Thoracic aorta (tissue), 2 donors: ENCODE measurements around the gene PITPNM1. TPM values are rescaled to one million over a fixed set of nuclear protein-coding genes. Genes with fewer than 3 reads are reported as not detected.

Experiments used
- ATAC-seq: fragments of 150-250 bp; one replicate; pipeline ENCODE4 v1.8.0; 2017; ENCODE audit warnings: low read depth; ENCODE audit not compliant: insufficient number of reproducible peaks, low FRiP score
- DNase-seq: peaks from one replicate; pipeline ENCODE4 v3.0.0-alpha.2; 2020; ENCODE audit warnings: low spot score
- H3K27ac ChIP-seq, 2 donors: fragments of 200-600 bp; sonication (generic); 1 replicate in 1 of 2; 2 replicates in 1 of 2; pipeline ENCODE4 v1.5.1; 2016; ENCODE audit warnings: mild to moderate bottlenecking in 2 of 2, moderate library complexity in 2 of 2
- H3K27me3 ChIP-seq: fragments of 200-600 bp; sonication (generic); replicated peaks from 2 replicates; pipeline ENCODE4 v1.6.0; 2016; ENCODE audit warnings: mild to moderate bottlenecking; ENCODE audit not compliant: insufficient read depth
- H3K36me3 ChIP-seq: fragments of 200-600 bp; sonication (generic); one replicate; pipeline ENCODE4 v1.5.1; 2016
- H3K4me1 ChIP-seq, 2 donors: fragments of 200-600 bp; sonication (generic); 1 replicate in 1 of 2; 2 replicates in 1 of 2; pipeline versions ENCODE4 v1.5.1 to v1.6.0; 2016; ENCODE audit warnings: low read depth in 2 of 2, mild to moderate bottlenecking in 1 of 2; ENCODE audit not compliant: control insufficient read depth in 1 of 2
- H3K4me3 ChIP-seq: fragments of 200-600 bp; sonication (generic); 2 replicates; pipeline ENCODE4 v1.5.1; 2016; ENCODE audit warnings: mild to moderate bottlenecking
- H3K9me3 ChIP-seq: fragments of 200-600 bp; sonication (generic); 2 replicates; pipeline ENCODE4 v1.5.1; 2016
- total RNA-seq, 2 donors: library from RNA; depleted of rRNA; stranded (reverse); fragments of >200 nt; gene quantifications; one replicate each; pipeline versions ENCODE4 v1.1.0 to v1.2.3, GENCODE V29; 2016
- TF ChIP-seq, protein P1 (sequence below): fragments of 200-600 bp; sonication (generic); IDR thresholded peaks from one replicate; pipeline ENCODE4 v1.5.1; 2019; ENCODE audit warnings: antibody characterized with exemption

The PITPNM1 gene
- total RNA-seq, 2 donors from 2014 or later = 27.1 to 32.5 TPM

DNA sequence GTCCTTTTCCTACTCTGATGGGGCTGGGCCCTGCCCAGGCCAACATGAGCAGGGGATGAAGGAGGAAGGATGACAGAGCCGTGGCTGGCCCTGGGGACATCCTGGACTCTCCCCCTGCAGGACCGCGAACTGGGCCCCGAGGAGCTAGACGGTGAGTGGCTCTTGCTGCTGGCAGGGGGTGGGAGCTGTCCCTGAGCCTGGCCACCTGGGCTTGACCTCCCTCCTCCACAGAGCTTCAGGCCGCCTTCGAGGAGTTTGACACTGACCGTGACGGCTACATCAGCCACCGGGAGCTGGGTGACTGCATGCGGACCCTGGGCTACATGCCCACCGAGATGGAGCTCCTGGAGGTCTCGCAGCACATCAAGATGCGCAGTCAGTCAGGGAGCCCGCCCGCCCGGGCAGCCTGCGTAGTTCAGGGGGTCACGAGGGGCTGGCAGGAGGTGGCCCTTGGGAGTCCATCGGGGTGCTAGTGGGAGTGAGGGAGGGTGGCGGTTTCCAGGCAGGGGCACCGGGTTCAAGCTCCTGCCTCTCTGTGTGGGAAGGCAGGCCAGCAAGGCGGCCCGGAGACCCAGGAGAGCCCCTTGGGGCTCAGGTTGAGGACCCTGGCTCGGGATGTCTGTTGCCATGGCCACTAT is 49.0 kb downstream of the PITPNM1 start:
- H3K36me3 ChIP-seq = no peaks in the 10 kb centered on the region
- no peak overlapping the region for H3K27ac ChIP-seq
- ATAC-seq = no peak
- H3K9me3 ChIP-seq = no peaks in the 10 kb centered on the region
- H3K4me1 ChIP-seq = no peaks in the 10 kb centered on the region
- TF ChIP-seq, protein P1, sequence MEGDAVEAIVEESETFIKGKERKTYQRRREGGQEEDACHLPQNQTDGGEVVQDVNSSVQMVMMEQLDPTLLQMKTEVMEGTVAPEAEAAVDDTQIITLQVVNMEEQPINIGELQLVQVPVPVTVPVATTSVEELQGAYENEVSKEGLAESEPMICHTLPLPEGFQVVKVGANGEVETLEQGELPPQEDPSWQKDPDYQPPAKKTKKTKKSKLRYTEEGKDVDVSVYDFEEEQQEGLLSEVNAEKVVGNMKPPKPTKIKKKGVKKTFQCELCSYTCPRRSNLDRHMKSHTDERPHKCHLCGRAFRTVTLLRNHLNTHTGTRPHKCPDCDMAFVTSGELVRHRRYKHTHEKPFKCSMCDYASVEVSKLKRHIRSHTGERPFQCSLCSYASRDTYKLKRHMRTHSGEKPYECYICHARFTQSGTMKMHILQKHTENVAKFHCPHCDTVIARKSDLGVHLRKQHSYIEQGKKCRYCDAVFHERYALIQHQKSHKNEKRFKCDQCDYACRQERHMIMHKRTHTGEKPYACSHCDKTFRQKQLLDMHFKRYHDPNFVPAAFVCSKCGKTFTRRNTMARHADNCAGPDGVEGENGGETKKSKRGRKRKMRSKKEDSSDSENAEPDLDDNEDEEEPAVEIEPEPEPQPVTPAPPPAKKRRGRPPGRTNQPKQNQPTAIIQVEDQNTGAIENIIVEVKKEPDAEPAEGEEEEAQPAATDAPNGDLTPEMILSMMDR = no peak
- H3K27me3 ChIP-seq = no peaks in the 10 kb centered on the region
- no peak for DNase-seq
- H3K4me3 ChIP-seq = no peak overlapping the region

DNA sequence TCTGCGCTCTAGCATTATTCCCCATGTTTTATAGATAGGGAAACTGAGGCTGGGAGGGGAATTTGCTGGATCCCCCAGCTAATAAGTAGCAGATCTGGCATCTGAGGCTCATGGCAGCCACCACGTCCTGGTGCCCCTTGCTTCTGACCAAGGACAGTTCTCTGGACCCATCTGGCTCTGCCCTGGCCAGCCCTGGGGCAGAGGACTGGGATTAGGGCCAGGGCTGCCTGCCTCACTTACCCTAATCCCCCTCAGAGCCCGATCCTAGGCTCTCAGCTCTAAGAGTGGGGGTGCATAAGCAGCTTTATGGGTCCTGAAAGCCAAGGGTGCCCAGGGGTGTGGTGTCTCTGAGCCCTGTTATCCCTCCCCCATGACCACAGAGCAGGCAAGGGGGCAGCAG is 50.1 kb downstream of the PITPNM1 start, which contains the start of gene CABP4:
CABP4 (plus strand) TSS at position 301 of the 400 bp plus-strand sequence; CDS start at position 371, 70 bp downstream.
- H3K4me3 ChIP-seq = no peak within 1 kb of the TSS
- H3K27ac ChIP-seq = no peak within 1 kb of the TSS
- ATAC-seq = no peak
- TF ChIP-seq, protein P1 = no peak
- no peaks in the 10 kb centered on the region for H3K27me3 ChIP-seq
- no peaks in the 10 kb centered on the region for H3K4me1 ChIP-seq
- no peaks in the 10 kb centered on the region for H3K36me3 ChIP-seq
- no peak for DNase-seq
- H3K9me3 ChIP-seq = no peaks in the 10 kb centered on the region

DNA sequence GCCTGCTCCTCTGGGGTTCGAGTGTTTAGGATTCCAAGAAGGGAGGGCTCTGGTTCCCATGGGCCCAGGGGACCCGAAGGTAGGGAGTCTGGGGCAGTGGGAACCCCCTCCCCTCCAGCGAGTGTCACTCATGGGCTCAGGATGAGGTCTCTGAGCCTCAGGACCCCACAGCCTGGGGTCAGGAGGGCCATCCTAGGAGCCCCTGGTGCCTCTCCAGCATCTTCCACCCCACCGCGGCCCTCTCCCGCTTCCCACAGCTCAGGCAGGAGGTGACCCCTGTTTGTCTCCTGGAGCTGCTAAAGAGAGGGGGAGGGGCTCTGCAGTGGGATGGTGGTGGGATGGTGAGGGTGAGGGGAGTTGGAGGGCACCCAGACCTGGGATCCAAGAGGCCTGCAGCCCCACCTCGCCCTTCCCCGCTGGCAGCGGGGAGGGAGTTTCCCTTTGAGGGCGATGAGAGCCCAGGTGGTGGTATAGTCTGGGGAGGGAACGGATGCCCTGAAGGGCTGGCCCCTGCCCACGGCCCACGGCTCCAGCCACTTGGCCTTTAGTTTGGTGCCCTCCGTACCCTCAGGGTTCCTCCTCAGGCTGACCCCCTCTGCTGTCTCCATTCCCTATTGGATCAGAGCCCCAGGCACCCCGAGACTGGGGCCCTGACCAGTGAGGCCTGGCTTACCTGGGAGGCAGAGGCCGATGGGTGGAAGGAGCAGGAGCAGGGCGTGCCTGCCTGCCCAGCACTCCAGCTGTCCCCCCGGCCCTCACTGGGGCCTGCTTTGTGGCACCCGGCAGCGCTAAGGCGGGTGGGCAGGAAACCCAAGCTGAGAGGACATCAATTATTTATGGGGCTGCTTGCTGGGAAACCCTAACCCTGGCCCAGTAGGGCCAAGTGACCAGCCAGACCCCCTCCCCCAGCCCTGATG is 51.1 kb downstream of the PITPNM1 start:
- Histone ChIP-seq H3K27me3 (no peaks in the 10 kb centered on the region), H3K27ac (no peak overlapping the region), H3K36me3 (no peaks in the 10 kb centered on the region), H3K4me3 (no peak overlapping the region), H3K4me1 (no peaks in the 10 kb centered on the region), H3K9me3 (no peaks in the 10 kb centered on the region)
- TF ChIP-seq, protein P1 = no peak
- ATAC-seq (no peak), DNase-seq (no peak)

DNA sequence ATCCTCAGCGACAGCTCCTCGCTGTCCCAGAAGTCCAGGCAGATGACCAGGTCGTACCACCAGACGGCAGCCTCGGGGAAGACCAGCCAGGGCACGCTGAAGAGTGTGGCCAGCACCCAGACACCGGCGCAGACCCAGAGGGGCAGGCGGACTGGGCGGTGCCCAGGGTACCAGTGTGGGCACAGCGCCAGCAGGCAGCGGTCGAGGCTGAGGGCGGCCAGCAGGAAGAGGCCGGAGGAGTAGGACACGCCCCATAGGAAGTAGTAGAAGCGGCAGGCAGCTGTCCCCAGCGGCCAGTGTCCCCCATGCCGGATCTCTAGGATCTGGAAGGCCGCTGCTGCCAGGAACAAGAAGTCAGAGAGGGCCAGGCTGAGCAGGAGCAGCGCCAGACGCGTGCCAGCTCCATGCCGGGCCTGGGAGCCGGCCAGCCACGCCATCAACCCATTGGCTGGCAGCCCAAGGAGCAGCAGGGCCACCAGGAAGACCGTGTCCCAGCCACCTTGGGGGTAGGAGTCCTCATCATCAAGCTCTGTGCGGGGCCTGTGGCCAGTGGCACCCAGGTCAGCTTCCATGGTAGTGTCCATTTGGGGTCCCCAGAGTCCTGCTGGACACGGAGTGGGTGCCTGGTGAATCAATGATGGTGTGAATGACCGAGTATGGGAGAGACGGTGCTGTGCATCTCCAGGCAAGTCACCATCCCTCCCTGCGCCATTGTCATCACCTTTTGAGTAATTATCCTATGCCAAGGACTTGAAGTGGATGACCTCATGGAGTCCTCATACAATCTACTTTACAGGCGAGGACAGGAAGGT is 52.8 kb downstream of the PITPNM1 start, which contains the start of gene GPR152:
GPR152 (minus strand) TSS at position 589 of the 812 bp plus-strand sequence; CDS start at position 584, 5 bp downstream.
- Histone ChIP-seq H3K27ac (no peak within 1 kb of the TSS), H3K4me1 (no peaks in the 10 kb centered on the region), H3K36me3 (no peaks in the 10 kb centered on the region), H3K27me3 (no peaks in the 10 kb centered on the region), H3K4me3 (no peak within 1 kb of the TSS), H3K9me3 (no peaks in the 10 kb centered on the region)
- DNase-seq (no peak), ATAC-seq (no peak)
- TF ChIP-seq, protein P1 = no peak

DNA sequence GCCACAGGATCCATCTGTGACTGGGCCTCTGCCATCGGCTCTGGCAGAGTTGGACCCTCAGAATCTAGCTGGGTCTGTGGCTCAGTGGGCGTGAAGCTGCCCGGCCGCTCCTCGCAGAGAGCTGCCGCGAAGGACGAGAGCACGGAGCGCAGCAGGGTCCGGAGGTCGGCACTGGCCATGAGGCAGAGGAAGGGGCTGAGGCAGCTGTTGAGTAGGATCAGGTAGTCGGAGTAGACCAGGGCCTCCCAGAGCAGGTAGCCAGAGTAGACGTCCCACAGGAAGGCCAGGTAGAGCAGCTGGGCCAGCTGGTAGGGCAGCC is 53.5 kb downstream of the PITPNM1 start:
- DNase-seq (no peak), ATAC-seq (no peak)
- H3K4me3 ChIP-seq = no peak overlapping the region
- TF ChIP-seq, protein P1 = no peak
- H3K4me1 ChIP-seq = no peaks in the 10 kb centered on the region
- H3K27ac ChIP-seq = no peak overlapping the region
- H3K36me3 ChIP-seq = no peaks in the 10 kb centered on the region
- H3K27me3 ChIP-seq = no peaks in the 10 kb centered on the region
- H3K9me3 ChIP-seq = no peaks in the 10 kb centered on the region
